ENCODE data around the gene FANCD2.

DNA sequence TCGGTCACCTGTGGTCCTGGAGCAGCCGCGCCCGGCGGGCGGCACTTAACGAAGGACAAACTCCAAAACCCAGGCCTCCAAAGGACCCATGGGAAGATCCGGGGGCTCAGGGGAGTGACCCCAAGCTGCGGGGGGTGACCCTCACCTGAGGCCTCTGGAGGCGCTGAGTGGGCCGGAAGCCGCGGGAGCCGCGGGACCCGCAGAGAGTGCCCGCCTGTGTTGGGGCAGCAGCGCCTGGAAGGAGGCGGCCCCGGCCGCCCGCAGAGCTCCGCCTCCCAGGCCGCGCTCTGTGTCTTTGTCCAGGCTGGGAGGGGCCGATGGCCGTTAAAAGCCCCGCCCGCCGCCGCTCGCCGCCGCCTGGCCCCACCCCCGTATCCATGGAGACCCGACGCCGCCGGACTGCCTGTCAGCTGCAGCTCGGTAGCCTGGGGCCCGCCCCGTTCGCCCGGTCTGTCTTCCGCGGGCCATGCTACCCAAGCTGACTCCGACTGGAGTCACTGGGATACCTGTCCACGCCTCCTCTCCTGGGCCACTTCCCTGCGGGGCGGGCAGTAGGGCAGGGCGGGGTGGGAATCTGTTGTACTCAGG is 15.3 kb upstream of the FANCD2 start:
- TF ChIP-seq, protein P1, sequence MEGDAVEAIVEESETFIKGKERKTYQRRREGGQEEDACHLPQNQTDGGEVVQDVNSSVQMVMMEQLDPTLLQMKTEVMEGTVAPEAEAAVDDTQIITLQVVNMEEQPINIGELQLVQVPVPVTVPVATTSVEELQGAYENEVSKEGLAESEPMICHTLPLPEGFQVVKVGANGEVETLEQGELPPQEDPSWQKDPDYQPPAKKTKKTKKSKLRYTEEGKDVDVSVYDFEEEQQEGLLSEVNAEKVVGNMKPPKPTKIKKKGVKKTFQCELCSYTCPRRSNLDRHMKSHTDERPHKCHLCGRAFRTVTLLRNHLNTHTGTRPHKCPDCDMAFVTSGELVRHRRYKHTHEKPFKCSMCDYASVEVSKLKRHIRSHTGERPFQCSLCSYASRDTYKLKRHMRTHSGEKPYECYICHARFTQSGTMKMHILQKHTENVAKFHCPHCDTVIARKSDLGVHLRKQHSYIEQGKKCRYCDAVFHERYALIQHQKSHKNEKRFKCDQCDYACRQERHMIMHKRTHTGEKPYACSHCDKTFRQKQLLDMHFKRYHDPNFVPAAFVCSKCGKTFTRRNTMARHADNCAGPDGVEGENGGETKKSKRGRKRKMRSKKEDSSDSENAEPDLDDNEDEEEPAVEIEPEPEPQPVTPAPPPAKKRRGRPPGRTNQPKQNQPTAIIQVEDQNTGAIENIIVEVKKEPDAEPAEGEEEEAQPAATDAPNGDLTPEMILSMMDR (IDR thresholded peaks at IDR 0.05; ENCODE audit: low read depth, low read length, poor library complexity, severe bottlenecking), result no peak
- TF ChIP-seq EZH2phosphoT487 (IDR thresholded peaks at IDR 0.05; ENCODE audit: borderline replicate concordance, low read length), result no peak
